Urothelium cell line (cell line): ENCODE results near the gene MBD5.
A peak's percentile ranks its signal among the peaks of the same experiment; 100 is the strongest.
"Not testable (repeated sequence)": the region's sequence is repeated elsewhere in the genome, so short reads cannot be mapped to it uniquely, and the experiment has no call there.

ENCODE experiments used
- DNase-seq: peaks from one replicate; pipeline ENCODE4 v3.0.0; 2011; ENCODE audit warnings: low spot score, mixed read lengths
- FAIRE-seq: peaks from 2 replicates; lab custom pipeline; 2011; peaks lifted over from hg19 to GRCh38; lab: Jason Lieb, UNC

Gene MBD5

GRCh38 chr2:148021059-148021861, at the start of gene MBD5:
TSS of gene MBD5 (plus strand) at chr2:148021091.
- DNase-seq, result peak; percentile 11
- no peak for FAIRE-seq

- FAIRE-seq, result no peak
- no peak for DNase-seq
These were observed 44.8 kb upstream of the MBD5 start for GRCh38 chr2:147976102-147976501.

- DNase-seq (no peak), FAIRE-seq (no peak)
These were observed 43.2 kb upstream of the MBD5 start for GRCh38 chr2:147977679-147978078.

- no peak for DNase-seq
- FAIRE-seq, result no peak
These were observed 39.9 kb upstream of the MBD5 start for GRCh38 chr2:147980940-147981528.

- no peak for DNase-seq
- FAIRE-seq, result no peak
These were observed 31.8 kb upstream of the MBD5 start for GRCh38 chr2:147989102-147989501.

GRCh38 chr2:147989809-147990403, 31.0 kb upstream of the MBD5 start:
- FAIRE-seq (no peak), DNase-seq (peak; percentile 32)

- not testable (repeated sequence) for DNase-seq, FAIRE-seq
These were observed 25.9 kb upstream of the MBD5 start for GRCh38 chr2:147994965-147995364.

GRCh38 chr2:147996828-147997227, 24.1 kb upstream of the MBD5 start:
- FAIRE-seq, result no peak

GRCh38 chr2:147998203-147998602, 22.7 kb upstream of the MBD5 start:
- FAIRE-seq (no peak), DNase-seq (no peak)

More at GRCh38 chr2:147996828-147997227, 24.1 kb upstream of the MBD5 start:
- no peak for DNase-seq

- DNase-seq, result no peak
- FAIRE-seq, result no peak
These were observed 21.8 kb upstream of the MBD5 start for GRCh38 chr2:147999126-147999525.

GRCh38 chr2:148000095-148000494, 20.8 kb upstream of the MBD5 start:
- FAIRE-seq, result no peak
- no peak for DNase-seq

- FAIRE-seq, DNase-seq: not testable (repeated sequence)
These were observed 18.5 kb upstream of the MBD5 start for GRCh38 chr2:148002420-148002819.

- FAIRE-seq (no peak), DNase-seq (no peak)
These were observed 14.5 kb upstream of the MBD5 start for GRCh38 chr2:148006249-148007007.

- DNase-seq (no peak), FAIRE-seq (no peak)
These were observed 13.5 kb upstream of the MBD5 start for GRCh38 chr2:148007219-148007900.

- not testable (repeated sequence) for DNase-seq, FAIRE-seq
These were observed 12.5 kb upstream of the MBD5 start for GRCh38 chr2:148008411-148008810.

GRCh38 chr2:148013876-148014275, 7.0 kb upstream of the MBD5 start:
- no peak for DNase-seq
- no peak for FAIRE-seq

GRCh38 chr2:148014616-148015015, 6.3 kb upstream of the MBD5 start:
- FAIRE-seq (no peak), DNase-seq (no peak)

GRCh38 chr2:148020111-148021058, 506 bp upstream of the MBD5 start, which contains the start of gene ORC4:
TSS of gene ORC4 (minus strand) at chr2:148020737. CDS start at chr2:147975958, 44,779 bp downstream.
- DNase-seq, result peak; percentile 95
- FAIRE-seq, result peak; percentile 94

- FAIRE-seq (no peak), DNase-seq (no peak)
These were observed 995 bp downstream of the MBD5 start for GRCh38 chr2:148021886-148022285.
